Natural killer cell (primary cell): ENCODE measurements around the gene RIMBP2. TPM values are rescaled to one million over a fixed set of nuclear protein-coding genes. Genes with fewer than 3 reads are reported as not detected.

Experiments
- ATAC-seq, 3 donors: fragments of 150-1000 bp in 2 of 3; fragments of 200-7000 bp in 1 of 3; cut with Tn5 transposase; 1 replicate in 1 of 3; 2 replicates in 2 of 3; pipeline ENCODE4 v1.10.0; 2021; ENCODE audit warnings: mild to moderate bottlenecking in 2 of 3, moderate library complexity in 2 of 3
- DNase-seq, 2 donors: peaks; one replicate each; pipeline versions ENCODE4 v3.0.0 to v3.0.0-alpha.2; 2013 to 2021; ENCODE audit warnings: mixed read lengths in 1 of 2
- H3K27ac ChIP-seq: one replicate; pipeline ENCODE4 v1.5.1; 2013; ENCODE audit warnings: mild to moderate bottlenecking, low read length
- H3K27me3 ChIP-seq: one replicate; pipeline ENCODE4 v1.6.1; 2013; ENCODE audit warnings: low read length; ENCODE audit not compliant: control insufficient read depth, insufficient read depth
- H3K36me3 ChIP-seq: one replicate; pipeline ENCODE4 v1.6.1; 2013; ENCODE audit warnings: low read length; ENCODE audit not compliant: control insufficient read depth, insufficient read depth
- H3K4me1 ChIP-seq: one replicate; pipeline ENCODE4 v1.6.1; 2013; ENCODE audit warnings: low read length; ENCODE audit not compliant: control insufficient read depth, insufficient read depth
- H3K4me3 ChIP-seq: one replicate; pipeline ENCODE4 v1.5.1; 2013; ENCODE audit warnings: low read length
- H3K9me3 ChIP-seq: one replicate; pipeline ENCODE4 v1.6.1; 2013; ENCODE audit warnings: low read length; ENCODE audit not compliant: control insufficient read depth, insufficient read depth
- H3K27ac Mint-ChIP-seq, 2 donors: one replicate each; pipeline ENCODE4 v1.8.0; 2022; ENCODE audit warnings: mild to moderate bottlenecking in 2 of 2, mixed read lengths in 2 of 2, moderate library complexity in 1 of 2
- H3K27me3 Mint-ChIP-seq, 2 donors: one replicate each; pipeline ENCODE4 v1.8.0; 2022; ENCODE audit warnings: low read depth in 2 of 2, mixed read lengths in 2 of 2
- H3K36me3 Mint-ChIP-seq: one replicate; pipeline ENCODE4 v1.8.0; 2022; ENCODE audit warnings: mixed read lengths
- H3K4me1 Mint-ChIP-seq, 2 donors: one replicate each; pipeline ENCODE4 v1.8.0; 2022; ENCODE audit warnings: mixed read lengths in 2 of 2
- H3K4me3 Mint-ChIP-seq: one replicate; pipeline ENCODE4 v1.8.0; 2022; ENCODE audit warnings: mild to moderate bottlenecking, moderate library complexity, mixed read lengths
- H3K9me3 Mint-ChIP-seq, 2 donors: one replicate each; pipeline ENCODE4 v1.8.0; 2022; ENCODE audit warnings: mixed read lengths in 2 of 2
- CTCF ChIP-seq: fragments of 200-600 bp; IDR thresholded peaks from one replicate; pipeline ENCODE4 v1.8.0; 2022; ENCODE audit warnings: antibody characterized with exemption
- WGBS: methylation state at CpG from one replicate; pipeline ENCODE4 v1.1.7; 2013; ENCODE audit warnings: missing lambda C conversion rate; ENCODE audit not compliant: insufficient coverage; 5-methylcytosine and 5-hydroxymethylcytosine counted together
- intact Hi-C: fragments of 100-400 bp; cut with micrococcal nuclease; formaldehyde crosslinking; loops from one replicate; pipeline ENCODE4 v1.14.2; 2022
- total RNA-seq, 4 donors: library from RNA; stranded (reverse); fragments of 120-200 nt in 1 of 4; gene quantifications; one replicate each; pipeline versions ENCODE4 v1.2.3 to v1.2.4, GENCODE V29; 2013 to 2022

RIMBP2 gene
- total RNA-seq, 3 donors from 2014 or later (not counting 1 experiment from before 2014, with no cell fraction given) = not detected

GRCh38 chr12:130420071-130420470 is 296.0 kb downstream of the RIMBP2 start:
- H3K36me3 Mint-ChIP-seq = no peaks in the 10 kb centered on the region
- Histone ChIP-seq H3K27ac (no peak overlapping the region), H3K9me3 (no peaks in the 10 kb centered on the region), H3K4me1 (no peaks in the 10 kb centered on the region), H3K4me3 (no peak overlapping the region), H3K36me3 (no peaks in the 10 kb centered on the region), H3K27me3 (no peaks in the 10 kb centered on the region)
- ATAC-seq (no peak), DNase-seq (no peak)
- no peak for TF ChIP-seq CTCF
- H3K4me1 Mint-ChIP-seq = no peaks in the 10 kb centered on the region
- H3K9me3 Mint-ChIP-seq = no peaks in the 10 kb centered on the region
- H3K27me3 Mint-ChIP-seq = no peaks in the 10 kb centered on the region
- H3K27ac Mint-ChIP-seq = no peak overlapping the region
- intact Hi-C loops = no loop called here
- 89% methylated on average over 3 of the region's 4 CpGs for WGBS
- no peak overlapping the region for H3K4me3 Mint-ChIP-seq

- 79% methylated on average over 5 of the region's 6 CpGs for WGBS
- Mint-ChIP-seq H3K27me3 (no peaks in the 10 kb centered on the region), H3K4me1 (no peaks in the 10 kb centered on the region), H3K4me3 (no peak overlapping the region), H3K27ac (no peak overlapping the region), H3K36me3 (no peaks in the 10 kb centered on the region), H3K9me3 (no peaks in the 10 kb centered on the region)
- intact Hi-C loops = no loop called here
- no peak for TF ChIP-seq CTCF
- no peak for ATAC-seq
- Histone ChIP-seq H3K36me3 (no peaks in the 10 kb centered on the region), H3K4me1 (no peaks in the 10 kb centered on the region), H3K4me3 (no peak overlapping the region), H3K27ac (no peak overlapping the region), H3K27me3 (no peaks in the 10 kb centered on the region), H3K9me3 (no peaks in the 10 kb centered on the region)
- no peak for DNase-seq
Observed at GRCh38 chr12:130419116-130419515, 297.0 kb downstream of the RIMBP2 start.

DNA sequence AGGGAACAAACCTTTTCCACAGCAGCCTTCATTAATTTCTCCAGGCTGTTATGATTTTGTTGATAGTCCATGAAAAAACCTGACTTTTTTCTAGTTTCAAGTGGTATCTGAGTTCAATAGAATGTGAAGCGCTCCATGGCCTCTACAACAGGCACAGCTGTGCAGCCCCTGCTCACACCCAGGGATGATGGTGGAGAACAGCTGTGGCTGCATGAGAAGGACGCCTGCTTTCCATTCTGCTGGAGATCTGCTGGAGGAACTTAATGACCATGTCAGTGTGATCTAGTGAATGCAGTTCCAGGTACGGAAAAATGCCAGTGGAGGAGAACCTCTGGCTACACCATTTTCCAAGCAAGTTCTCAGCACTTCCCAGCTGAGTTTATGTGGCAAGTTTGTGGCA is 297.8 kb downstream of the RIMBP2 start:
- ATAC-seq (no peak), DNase-seq (no peak)
- Mint-ChIP-seq H3K36me3 (no peaks in the 10 kb centered on the region), H3K4me3 (no peak overlapping the region), H3K4me1 (no peaks in the 10 kb centered on the region), H3K27me3 (no peaks in the 10 kb centered on the region), H3K27ac (no peak overlapping the region), H3K9me3 (no peaks in the 10 kb centered on the region)
- H3K4me3 ChIP-seq = no peak overlapping the region
- H3K27ac ChIP-seq = no peak overlapping the region
- H3K9me3 ChIP-seq = no peaks in the 10 kb centered on the region
- intact Hi-C loops = no loop called here
- 91% methylated on average over 3 of the region's 3 CpGs for WGBS
- no peaks in the 10 kb centered on the region for H3K36me3 ChIP-seq
- H3K27me3 ChIP-seq = no peaks in the 10 kb centered on the region
- TF ChIP-seq CTCF = no peak
- no peaks in the 10 kb centered on the region for H3K4me1 ChIP-seq

- no peak overlapping the region for H3K27ac ChIP-seq
- no peak for DNase-seq
- no peak overlapping the region for H3K27ac Mint-ChIP-seq
- H3K27me3 ChIP-seq = no peaks in the 10 kb centered on the region
- H3K9me3 Mint-ChIP-seq = no peaks in the 10 kb centered on the region
- H3K27me3 Mint-ChIP-seq = peaks cover 0 to 10% of the 10 kb centered on the region in 2 donors
- H3K4me3 Mint-ChIP-seq = no peak overlapping the region
- no peak overlapping the region for H3K4me3 ChIP-seq
- TF ChIP-seq CTCF = no peak
- intact Hi-C loops = no loop called here
- no peaks in the 10 kb centered on the region for H3K9me3 ChIP-seq
- no peaks in the 10 kb centered on the region for H3K36me3 Mint-ChIP-seq
- no peak for ATAC-seq
- 86% methylated on average over 5 of the region's 7 CpGs for WGBS
- H3K36me3 ChIP-seq = no peaks in the 10 kb centered on the region
- no peaks in the 10 kb centered on the region for H3K4me1 Mint-ChIP-seq
- H3K4me1 ChIP-seq = no peaks in the 10 kb centered on the region
Observed at GRCh38 chr12:130414381-130414780, 301.7 kb downstream of the RIMBP2 start.
